ENCODE data around the gene DRC1.

Gene DRC1

GRCh38 chr2:26489213-26489850, 87.6 kb downstream of the DRC1 start:
- peak in 1 of 56 donors; percentile 13 for DNase-seq

- no peak for DNase-seq
Measured at GRCh38 chr2:26491563-26492167, 89.9 kb downstream of the DRC1 start.

- DNase-seq: no peak
Measured at GRCh38 chr2:26492749-26493515, 91.2 kb downstream of the DRC1 start.

GRCh38 chr2:26493566-26493965, 91.8 kb downstream of the DRC1 start:
- no peak for DNase-seq

GRCh38 chr2:26494199-26494598, 92.5 kb downstream of the DRC1 start:
- no peak for DNase-seq

- no peak for DNase-seq
Measured at GRCh38 chr2:26494891-26495290, 93.2 kb downstream of the DRC1 start.

- no peak for DNase-seq
Measured at GRCh38 chr2:26495705-26496297, 94.1 kb downstream of the DRC1 start.

- DNase-seq: no peak
Measured at GRCh38 chr2:26500406-26500805, 98.7 kb downstream of the DRC1 start.

- peak in 24 of 56 donors; percentile 13 to 65 (median 29) for DNase-seq
Measured at GRCh38 chr2:26503231-26503880, 101.6 kb downstream of the DRC1 start.

GRCh38 chr2:26504002-26504401, 102.3 kb downstream of the DRC1 start:
- DNase-seq: no peak

GRCh38 chr2:26506279-26506678, 104.6 kb downstream of the DRC1 start:
- no peak for DNase-seq

Data from amygdala (tissue), 56 donors.